PC-3 (cell line): ENCODE results near the gene DNAJA2.

Experiments used
- CTCF ChIP-seq: fragments of 300-600 bp; sonication (generic); conservative IDR thresholded peaks from 2 replicates; pipeline ENCODE4 v1.5.1; 2017; ENCODE audit warnings: antibody characterized with exemption, low read depth, mild to moderate bottlenecking, low read length
- EZH2 ChIP-seq: fragments of 300-600 bp; sonication (generic); IDR thresholded peaks from one replicate; pipeline ENCODE4 v1.6.1; 2017; ENCODE audit warnings: antibody characterized with exemption, mild to moderate bottlenecking, low read length; ENCODE audit not compliant: unreplicated experiment

DNA sequence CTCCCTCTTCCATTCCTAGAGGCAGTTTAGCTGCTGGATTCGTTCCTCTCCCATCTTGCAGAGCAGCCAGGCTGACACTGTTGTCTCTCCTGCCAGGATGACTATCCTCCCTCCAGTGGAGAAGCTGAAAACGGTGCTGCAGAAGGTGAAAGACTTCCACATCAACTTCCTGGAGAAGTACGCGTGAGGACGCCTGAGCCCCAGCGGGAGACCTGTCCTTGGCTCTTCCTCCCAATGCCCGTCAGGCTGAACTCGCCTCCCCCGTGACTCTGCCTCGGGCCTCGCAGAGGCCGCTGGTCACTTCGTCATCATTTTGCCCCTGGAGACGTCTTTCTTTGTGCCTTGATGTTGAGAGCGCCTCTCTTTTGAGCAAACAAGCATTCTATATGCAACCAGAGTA is 44.7 kb downstream of the DNAJA2 start:
- no peak for TF ChIP-seq EZH2
- TF ChIP-seq CTCF, result no peak
